B cell (primary cell): ENCODE data around the gene IGFBP3. TPM values are rescaled to one million over a fixed set of nuclear protein-coding genes. Genes with fewer than 3 reads are reported as not detected.
A peak's percentile ranks its signal among the peaks of the same experiment; 100 is the strongest.

Source experiments
- ATAC-seq: fragments of 200-7000 bp; cut with Tn5 transposase; one replicate; pipeline ENCODE4 v1.10.0; 2021; ENCODE audit warnings: low read depth, mild to moderate bottlenecking, moderate number of reproducible peaks, moderate library complexity
- CTCF ChIA-PET: fragments of 350-600 bp; sonication (Branson Sonifier 250); formaldehyde crosslinking; loops from one replicate; lab custom pipeline; 2021; ENCODE audit warnings: antibody characterized with exemption, inconsistent platforms; lab: Charles Lee
- POLR2A ChIA-PET: fragments of 350-600 bp; sonication (Branson Sonifier 250); formaldehyde crosslinking; loops from one replicate; lab custom pipeline; 2021; ENCODE audit warnings: antibody characterized with exemption; lab: Charles Lee
- DNase-seq: peaks from one replicate; pipeline ENCODE4 v3.0.0; 2013
- H2AFZ ChIP-seq: 2 replicates; pipeline ENCODE4 v1.6.1; 2012; ENCODE audit warnings: mild to moderate bottlenecking, low read depth, low read length; ENCODE audit not compliant: insufficient read depth, poor library complexity, severe bottlenecking
- H3K27ac ChIP-seq, 2 donors: 1 replicate in 1 of 2; 2 replicates in 1 of 2; pipeline ENCODE4 v1.5.1; 2012 to 2013; ENCODE audit warnings: low read length in 2 of 2, mild to moderate bottlenecking in 2 of 2, moderate library complexity in 1 of 2
- H3K27me3 ChIP-seq, 4 experiments: fragments of 200-600 bp in 1 of 4; sonication (generic) in 1 of 4; replicated peaks in 1 of 4; 1 replicate in 2 of 4; 2 replicates in 2 of 4; pipeline versions ENCODE4 v1.6.1 to v1.7.0; 2013 to 2016; ENCODE audit warnings: low read length in 3 of 4, mild to moderate bottlenecking in 2 of 4, mixed read lengths in 1 of 4, moderate library complexity in 1 of 4; ENCODE audit not compliant: insufficient read depth in 4 of 4, control insufficient read depth in 3 of 4; ENCODE audit errors: control extremely low read depth in 1 of 4
- H3K36me3 ChIP-seq, 2 experiments: replicated peaks in 1 of 2; 1 replicate in 1 of 2; 2 replicates in 1 of 2; pipeline versions ENCODE4 v1.6.1 to v1.7.1; 2013; ENCODE audit warnings: low read length in 1 of 2; ENCODE audit not compliant: insufficient read depth in 2 of 2, control insufficient read depth in 1 of 2; ENCODE audit errors: control extremely low read depth in 1 of 2, extremely low read depth in 1 of 2
- H3K4me1 ChIP-seq, 2 donors: fragments of 200-600 bp in 1 of 2; sonication (generic) in 1 of 2; 1 replicate in 1 of 2; 2 replicates in 1 of 2; pipeline versions ENCODE4 v1.5.1 to v1.6.1; 2013 to 2017; ENCODE audit warnings: low read length in 2 of 2; ENCODE audit not compliant: control insufficient read depth in 2 of 2, insufficient read depth in 2 of 2
- H3K4me2 ChIP-seq: replicated peaks from 2 replicates; pipeline ENCODE3; 2012; ENCODE audit warnings: mild to moderate bottlenecking, low read depth, low read length; ENCODE audit not compliant: poor library complexity, severe bottlenecking
- H3K4me3 ChIP-seq, 5 experiments: fragments of 200-600 bp in 1 of 5; sonication (generic) in 1 of 5; 1 replicate in 3 of 5; 2 replicates in 2 of 5; pipeline versions ENCODE4 v1.5.1 to v1.7.0; 2011 to 2016; ENCODE audit warnings: low read length in 4 of 5, mild to moderate bottlenecking in 4 of 5, low read depth in 2 of 5, control low read depth in 1 of 5, moderate library complexity in 1 of 5; ENCODE audit not compliant: insufficient read depth in 1 of 5; ENCODE audit errors: control extremely low read depth in 1 of 5, extremely low read depth in 1 of 5
- H3K79me2 ChIP-seq: fragments of 200-600 bp; sonication (generic); one replicate; pipeline ENCODE4 v1.6.0; 2016; ENCODE audit warnings: low read length; ENCODE audit not compliant: control insufficient read depth, insufficient read depth
- H3K9ac ChIP-seq: fragments of 200-600 bp; sonication (generic); 2 replicates; pipeline ENCODE4 v1.6.1; 2017; ENCODE audit warnings: mild to moderate bottlenecking, low read length, moderate library complexity
- H3K9me3 ChIP-seq, 3 donors: one replicate each; pipeline versions ENCODE4 v1.6.1 to v1.7.1; 2013; ENCODE audit warnings: low read length in 2 of 3; ENCODE audit not compliant: control insufficient read depth in 2 of 3, insufficient read depth in 1 of 3; ENCODE audit errors: control extremely low read depth in 1 of 3
- H4K20me1 ChIP-seq: 2 replicates; pipeline ENCODE4 v1.6.0; 2012; ENCODE audit warnings: mild to moderate bottlenecking, low read length; ENCODE audit not compliant: insufficient read depth, control insufficient read depth, poor library complexity, severe bottlenecking
- H3K27ac Mint-ChIP-seq: one replicate; pipeline ENCODE4 v1.8.0; 2021; ENCODE audit warnings: mixed read lengths
- H3K27me3 Mint-ChIP-seq: one replicate; pipeline ENCODE4 v1.8.0; 2021; ENCODE audit warnings: mixed read lengths
- H3K4me1 Mint-ChIP-seq: one replicate; pipeline ENCODE4 v1.8.0; 2021; ENCODE audit warnings: mixed read lengths
- H3K4me3 Mint-ChIP-seq: one replicate; pipeline ENCODE4 v1.8.0; 2021; ENCODE audit warnings: mixed read lengths
- H3K9me3 Mint-ChIP-seq: one replicate; pipeline ENCODE4 v1.8.0; 2022; ENCODE audit warnings: mixed read lengths; ENCODE audit not compliant: insufficient read depth
- EZH2 ChIP-seq: IDR thresholded peaks from 2 replicates; pipeline ENCODE4 v1.6.1; 2012; ENCODE audit warnings: borderline replicate concordance, low read depth, mild to moderate bottlenecking, moderate library complexity, low read length; ENCODE audit not compliant: insufficient read depth, poor library complexity, severe bottlenecking
- WGBS: methylation state at CpG from one replicate; pipeline ENCODE4 v1.1.5; 2013; ENCODE audit warnings: missing lambda C conversion rate; ENCODE audit not compliant: insufficient coverage; 5-methylcytosine and 5-hydroxymethylcytosine counted together
- intact Hi-C: fragments of 100-400 bp; cut with micrococcal nuclease; formaldehyde crosslinking; loops from one replicate; pipeline ENCODE4 v1.10.0; 2022
- polyA plus RNA-seq: library from polyadenylated mRNA; depleted of rRNA; stranded (reverse); fragments of >200 nt; gene quantifications from 2 replicates; pipeline ENCODE4 v1.2.3, GENCODE V29; 2012
- total RNA-seq, 2 donors: library from RNA; stranded (reverse); fragments of 120-200 nt in 1 of 2; gene quantifications; 1 replicate in 1 of 2; 2 replicates in 1 of 2; pipeline versions ENCODE4 v1.2.3 to v1.2.4, GENCODE V29; 2013 to 2022
- TF ChIP-seq, protein P1 (sequence below): fragments of 200-600 bp; IDR thresholded peaks from one replicate; pipeline ENCODE4 v1.8.0; 2022; ENCODE audit warnings: antibody characterized with exemption, mild to moderate bottlenecking

The IGFBP3 gene
- total and polyA plus RNA-seq, 2 donors (not counting 1 experiment from before 2014, with no cell fraction given) = not detected

DNA sequence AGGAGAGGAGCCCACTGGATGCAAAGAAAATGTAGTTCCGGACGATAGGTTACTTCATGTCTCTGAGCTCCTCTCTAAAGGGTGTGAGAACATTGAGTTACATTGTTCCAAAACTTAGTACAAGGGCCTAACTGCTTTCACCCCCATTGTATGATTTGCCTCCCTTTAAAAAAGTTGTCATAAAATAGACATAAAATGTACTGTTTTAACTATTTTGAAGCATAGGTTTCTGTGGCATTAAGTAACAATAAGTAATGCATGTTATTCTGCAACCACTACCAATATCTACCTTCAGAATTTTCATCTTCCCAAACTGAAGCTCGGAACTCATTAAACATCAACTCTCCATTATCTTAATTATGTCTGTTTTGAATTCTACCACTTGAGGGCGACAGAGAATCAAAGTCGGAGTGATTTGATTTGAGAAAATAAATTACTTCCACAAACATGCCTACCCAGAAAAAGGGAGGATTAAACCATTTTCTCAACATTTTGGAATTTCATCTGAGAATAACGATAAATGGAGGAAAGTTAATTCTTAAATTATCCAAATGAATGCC, 30.1 kb downstream of the IGFBP3 start:
- Mint-ChIP-seq H3K4me3 (no peak overlapping the region), H3K27ac (no peak overlapping the region), H3K27me3 (peaks cover 70% of the 10 kb centered on the region), H3K4me1 (peaks cover 2% of the 10 kb centered on the region), H3K9me3 (no peaks in the 10 kb centered on the region)
- Histone ChIP-seq H3K27me3 (peaks cover 0 to 43% (median 21%) of the 10 kb centered on the region in 4 experiments), H3K9me3 (no peaks in the 10 kb centered on the region), H3K79me2 (no peaks in the 10 kb centered on the region), H3K4me3 (no peak overlapping the region), H3K9ac (no peak overlapping the region), H3K27ac (no peak overlapping the region), H4K20me1 (no peaks in the 10 kb centered on the region), H3K4me1 (no peaks in the 10 kb centered on the region), H3K4me2 (no peak overlapping the region), H3K36me3 (no peaks in the 10 kb centered on the region), H2AFZ (no peak overlapping the region)
- DNase-seq (peak; percentile 52), ATAC-seq (no peak)
- intact Hi-C loops = no loop called here
- ChIA-PET CTCF (interaction anchor here (1.1 to 1.7 kb wide), 5 partner anchors 9 to 1364 kb away, joined by 3 to 12 read pairs (median 4); no protein-coding TSS in a partner anchor), POLR2A (no interaction called here)
- no peak for TF ChIP-seq EZH2
- TF ChIP-seq, protein P1, sequence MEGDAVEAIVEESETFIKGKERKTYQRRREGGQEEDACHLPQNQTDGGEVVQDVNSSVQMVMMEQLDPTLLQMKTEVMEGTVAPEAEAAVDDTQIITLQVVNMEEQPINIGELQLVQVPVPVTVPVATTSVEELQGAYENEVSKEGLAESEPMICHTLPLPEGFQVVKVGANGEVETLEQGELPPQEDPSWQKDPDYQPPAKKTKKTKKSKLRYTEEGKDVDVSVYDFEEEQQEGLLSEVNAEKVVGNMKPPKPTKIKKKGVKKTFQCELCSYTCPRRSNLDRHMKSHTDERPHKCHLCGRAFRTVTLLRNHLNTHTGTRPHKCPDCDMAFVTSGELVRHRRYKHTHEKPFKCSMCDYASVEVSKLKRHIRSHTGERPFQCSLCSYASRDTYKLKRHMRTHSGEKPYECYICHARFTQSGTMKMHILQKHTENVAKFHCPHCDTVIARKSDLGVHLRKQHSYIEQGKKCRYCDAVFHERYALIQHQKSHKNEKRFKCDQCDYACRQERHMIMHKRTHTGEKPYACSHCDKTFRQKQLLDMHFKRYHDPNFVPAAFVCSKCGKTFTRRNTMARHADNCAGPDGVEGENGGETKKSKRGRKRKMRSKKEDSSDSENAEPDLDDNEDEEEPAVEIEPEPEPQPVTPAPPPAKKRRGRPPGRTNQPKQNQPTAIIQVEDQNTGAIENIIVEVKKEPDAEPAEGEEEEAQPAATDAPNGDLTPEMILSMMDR = peak; percentile 81
- WGBS = 80% methylated on average over 2 of the region's 6 CpGs

DNA sequence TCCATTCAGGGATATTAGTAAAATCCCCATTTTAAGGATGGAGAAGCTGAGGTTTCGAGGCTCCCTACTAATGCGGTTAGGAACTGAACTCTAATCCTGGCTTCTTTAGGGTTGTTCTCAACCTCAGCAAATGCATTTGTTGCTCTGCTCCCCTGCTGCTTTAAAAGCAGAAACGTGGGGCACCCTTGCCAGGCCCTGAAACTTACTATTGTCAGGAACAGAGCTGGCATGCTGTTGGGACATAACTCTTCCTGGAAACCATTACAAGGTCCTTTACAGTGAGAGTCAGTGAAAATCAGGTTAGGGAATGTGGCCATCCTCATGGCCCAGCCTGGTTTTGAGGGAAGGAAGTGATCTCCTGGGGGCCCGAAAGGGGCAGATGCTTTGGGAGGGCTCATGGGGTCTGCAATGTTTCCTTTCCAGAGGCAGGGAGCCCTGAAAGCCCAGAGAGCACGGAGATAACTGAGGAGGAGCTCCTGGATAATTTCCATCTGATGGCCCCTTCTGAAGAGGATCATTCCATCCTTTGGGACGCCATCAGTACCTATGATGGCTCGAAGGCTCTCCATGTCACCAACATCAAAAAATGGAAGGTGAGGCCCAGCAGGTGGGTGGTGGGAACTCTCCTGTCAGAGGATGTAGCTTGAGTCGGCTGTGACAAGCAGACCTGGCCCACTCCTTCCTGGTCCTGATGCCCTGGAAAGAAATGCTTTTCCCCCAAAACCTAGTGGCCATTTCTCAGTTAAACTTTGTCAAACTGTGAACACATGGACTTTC, 30.8 kb downstream of the IGFBP3 start:
- no peaks in the 10 kb centered on the region for H3K4me1 ChIP-seq
- POLR2A ChIA-PET = no interaction called here
- H3K9me3 ChIP-seq = no peaks in the 10 kb centered on the region
- ATAC-seq (no peak), DNase-seq (no peak)
- WGBS = 85% methylated on average over 8 of the region's 8 CpGs
- Mint-ChIP-seq H3K27me3 (peaks cover 70% of the 10 kb centered on the region), H3K9me3 (no peaks in the 10 kb centered on the region), H3K27ac (no peak overlapping the region), H3K4me1 (peaks cover 2% of the 10 kb centered on the region), H3K4me3 (no peak overlapping the region)
- no peaks in the 10 kb centered on the region for H3K79me2 ChIP-seq
- H2AFZ ChIP-seq = no peak overlapping the region
- H3K4me2 ChIP-seq = no peak overlapping the region
- CTCF ChIA-PET = interaction anchor here (1.0 to 1.7 kb wide), 6 partner anchors 9 to 1365 kb away, joined by 3 to 12 read pairs (median 4); no protein-coding TSS in a partner anchor
- no peaks in the 10 kb centered on the region for H4K20me1 ChIP-seq
- H3K27ac ChIP-seq = no peak overlapping the region
- intact Hi-C loops = no loop called here
- H3K4me3 ChIP-seq = no peak overlapping the region
- no peak overlapping the region for H3K9ac ChIP-seq
- no peak for TF ChIP-seq EZH2
- TF ChIP-seq, protein P1 = no peak
- no peaks in the 10 kb centered on the region for H3K36me3 ChIP-seq
- H3K27me3 ChIP-seq = peaks cover 0 to 40% (median 17%) of the 10 kb centered on the region in 4 experiments
